HG03469 (cell line): ENCODE measurements around the gene VPREB1.
"Not testable (repeated sequence)": the region's sequence is repeated elsewhere in the genome, so short reads cannot be mapped to it uniquely, and the experiment has no call there.

Experiments
- ATAC-seq: cut with Tn5 transposase; IDR thresholded peaks from one replicate; pipeline ENCODE4 v1.9.1; 2021; ENCODE audit warnings: mild to moderate bottlenecking, moderate library complexity, moderate number of reproducible peaks; ENCODE audit not compliant: unreplicated experiment

Gene VPREB1, protein sequence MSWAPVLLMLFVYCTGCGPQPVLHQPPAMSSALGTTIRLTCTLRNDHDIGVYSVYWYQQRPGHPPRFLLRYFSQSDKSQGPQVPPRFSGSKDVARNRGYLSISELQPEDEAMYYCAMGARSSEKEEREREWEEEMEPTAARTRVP

DNA sequence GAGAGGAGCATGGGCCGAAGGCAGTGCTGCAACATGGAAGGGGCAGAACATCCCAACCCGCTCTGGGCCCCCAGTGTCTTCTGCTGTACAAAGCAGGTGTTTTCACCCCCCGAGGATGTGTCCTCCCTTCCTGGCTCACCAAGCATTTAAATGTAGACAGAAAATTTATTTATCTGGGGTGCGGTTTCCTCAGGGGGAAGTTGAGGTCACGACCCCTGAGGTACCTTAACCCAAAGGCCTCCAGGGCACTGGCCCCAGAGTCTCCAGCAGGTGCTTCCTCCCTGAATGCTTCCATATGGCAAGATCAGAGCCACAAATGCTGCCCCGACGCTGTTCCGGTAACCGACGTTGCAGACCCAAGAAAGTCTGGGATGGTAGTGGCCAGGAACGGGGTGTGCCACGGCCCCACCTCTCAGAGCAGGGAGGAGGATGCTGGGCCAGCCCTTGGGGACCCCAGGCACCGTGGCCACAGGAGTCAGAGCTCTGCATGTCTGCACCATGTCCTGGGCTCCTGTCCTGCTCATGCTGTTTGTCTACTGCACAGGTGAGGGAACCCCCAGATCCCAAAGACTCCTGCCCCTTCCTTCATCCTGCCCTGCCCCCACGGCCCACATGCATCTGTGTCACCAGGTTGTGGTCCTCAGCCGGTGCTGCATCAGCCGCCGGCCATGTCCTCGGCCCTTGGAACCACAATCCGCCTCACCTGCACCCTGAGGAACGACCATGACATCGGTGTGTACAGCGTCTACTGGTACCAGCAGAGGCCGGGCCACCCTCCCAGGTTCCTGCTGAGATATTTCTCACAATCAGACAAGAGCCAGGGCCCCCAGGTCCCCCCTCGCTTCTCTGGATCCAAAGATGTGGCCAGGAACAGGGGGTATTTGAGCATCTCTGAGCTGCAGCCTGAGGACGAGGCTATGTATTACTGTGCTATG is at the start of gene VPREB1:
VPREB1 (plus strand) TSS at position 471 of the 935 bp plus-strand sequence; CDS start at position 499, 28 bp downstream.
- no peak for ATAC-seq

DNA sequence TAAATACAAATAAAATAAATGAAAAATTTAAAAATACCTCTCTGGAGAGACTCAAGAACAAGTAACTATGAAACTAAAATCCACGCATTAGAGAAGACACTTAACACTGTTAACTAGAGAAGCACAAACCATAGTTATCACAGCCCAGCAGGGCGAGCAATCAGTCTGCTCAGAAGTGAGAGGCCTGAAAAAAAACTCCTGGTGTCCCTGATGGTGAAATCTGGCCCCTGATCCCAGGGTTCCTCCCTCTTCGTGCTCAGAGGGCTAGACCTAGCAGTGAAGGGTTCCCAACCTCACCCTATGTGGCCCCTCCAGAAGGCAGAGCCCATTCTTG is 49.7 kb upstream of the VPREB1 start:
- no peak for ATAC-seq

DNA sequence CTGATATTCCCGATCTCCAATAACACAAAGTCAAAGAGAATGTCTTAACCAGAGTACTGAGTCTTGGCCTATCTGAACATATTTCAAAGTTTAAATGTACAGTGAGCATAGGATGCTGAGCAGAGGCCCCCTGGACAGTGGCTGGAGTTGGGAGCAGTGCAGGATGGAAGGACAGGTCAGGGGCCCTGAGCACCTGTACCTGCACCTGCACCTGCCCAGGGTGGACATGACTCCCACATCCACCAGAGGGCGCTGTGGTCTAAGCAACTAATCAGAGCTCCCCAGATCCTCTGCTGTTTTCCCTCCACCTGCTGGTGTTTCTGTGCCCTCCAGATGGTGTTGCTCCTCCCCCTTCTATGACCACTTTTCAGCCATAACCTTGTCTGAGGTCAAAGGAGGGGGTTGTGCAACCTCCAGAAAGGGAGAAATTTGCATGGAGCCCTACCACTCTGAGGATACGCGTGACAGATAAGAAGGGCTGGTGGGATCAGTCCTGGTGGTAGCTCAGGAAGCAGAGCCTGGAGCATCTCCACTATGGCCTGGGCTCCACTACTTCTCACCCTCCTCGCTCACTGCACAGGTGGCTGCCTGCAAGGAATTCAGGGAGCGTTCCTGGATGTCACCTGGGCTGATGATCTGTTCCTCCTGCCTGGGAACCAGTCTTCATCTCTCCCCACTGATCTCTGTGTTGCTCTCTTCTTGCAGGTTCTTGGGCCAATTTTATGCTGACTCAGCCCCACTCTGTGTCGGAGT is 49.1 kb upstream of the VPREB1 start:
- ATAC-seq, result no peak

DNA sequence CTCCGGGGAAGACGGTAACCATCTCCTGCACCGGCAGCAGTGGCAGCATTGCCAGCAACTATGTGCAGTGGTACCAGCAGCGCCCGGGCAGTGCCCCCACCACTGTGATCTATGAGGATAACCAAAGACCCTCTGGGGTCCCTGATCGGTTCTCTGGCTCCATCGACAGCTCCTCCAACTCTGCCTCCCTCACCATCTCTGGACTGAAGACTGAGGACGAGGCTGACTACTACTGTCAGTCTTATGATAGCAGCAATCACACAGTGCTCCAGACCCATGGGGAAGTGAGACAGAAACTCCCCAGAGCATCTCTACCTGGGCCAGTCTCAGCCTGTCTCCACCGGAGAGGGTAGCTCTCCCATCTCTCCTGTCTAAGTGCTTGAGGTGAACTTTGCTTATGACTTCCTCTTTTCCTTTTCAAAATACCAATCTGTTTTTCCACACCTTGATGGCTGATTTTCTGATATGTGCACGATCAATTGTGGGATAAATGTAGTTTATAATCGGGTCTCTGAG is 48.5 kb upstream of the VPREB1 start:
- ATAC-seq, result no peak

DNA sequence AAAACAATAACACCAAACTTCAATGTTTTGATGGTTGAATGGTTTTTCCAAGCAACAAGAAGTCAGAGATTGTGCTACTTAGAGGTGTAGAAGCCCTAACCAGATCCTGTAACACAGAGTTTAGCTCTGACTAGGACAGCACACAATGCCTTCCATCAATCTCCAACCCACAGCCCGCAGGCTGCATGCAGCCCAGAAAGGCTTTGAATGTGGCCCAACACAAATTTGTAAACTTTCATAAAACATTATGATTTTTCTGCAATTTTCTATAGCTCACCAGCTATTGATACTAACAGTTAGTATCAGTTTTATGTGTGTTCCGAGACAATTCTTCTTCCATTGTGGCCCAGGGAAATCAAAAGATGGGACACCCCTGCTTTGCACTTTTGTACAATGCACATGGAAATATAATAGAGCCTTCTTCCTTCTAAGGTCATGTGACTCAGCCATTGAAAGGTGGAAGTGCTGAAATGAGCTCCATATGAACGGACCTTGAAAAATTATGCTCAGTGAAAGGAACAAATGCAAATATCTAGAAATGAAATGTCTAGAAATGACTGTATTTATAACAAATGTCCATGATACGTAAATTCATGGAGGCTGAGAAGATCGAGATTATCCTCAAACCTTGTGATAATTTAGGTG is 47.6 kb upstream of the VPREB1 start:
- ATAC-seq, result no peak

DNA sequence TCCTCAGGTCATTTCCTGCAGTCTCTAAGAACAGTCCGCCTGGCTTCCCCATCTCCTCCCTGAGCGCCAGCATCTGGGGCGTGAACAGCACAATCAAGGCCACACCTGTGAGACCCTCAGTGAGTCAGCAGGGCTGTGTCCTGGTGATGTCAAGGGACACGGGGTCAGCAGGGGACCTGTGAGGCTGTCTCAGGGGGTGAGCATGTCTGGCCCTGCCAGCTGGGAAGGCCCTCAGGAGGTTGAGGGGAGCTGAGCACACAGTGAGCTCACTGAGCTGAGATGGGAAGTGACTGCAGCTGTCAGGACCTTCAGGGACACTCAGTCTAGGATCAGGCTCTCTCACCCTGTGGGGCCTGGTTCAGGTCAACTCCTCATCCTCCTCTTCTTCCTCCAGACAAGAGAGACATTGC is 46.6 kb upstream of the VPREB1 start:
- ATAC-seq, result no peak

DNA sequence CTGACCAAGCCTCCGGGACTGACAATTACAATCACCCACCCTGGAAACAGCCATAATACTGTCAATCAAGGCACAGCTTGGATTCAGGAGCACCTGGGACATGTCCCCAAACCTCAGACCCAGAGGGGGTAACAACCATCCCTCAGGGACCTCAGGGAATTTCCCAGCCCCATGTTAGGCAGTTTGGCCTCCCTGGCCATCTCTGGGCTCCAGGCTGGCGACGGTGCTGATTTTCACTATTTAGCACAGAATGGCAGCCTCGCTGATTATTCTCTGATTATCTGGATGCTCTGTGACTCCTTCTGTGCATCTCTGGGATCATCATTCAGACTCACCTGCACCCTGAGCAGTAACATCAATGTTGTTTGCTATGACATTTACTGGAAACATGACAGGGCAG is 45.8 kb upstream of the VPREB1 start:
- ATAC-seq, result no peak

DNA sequence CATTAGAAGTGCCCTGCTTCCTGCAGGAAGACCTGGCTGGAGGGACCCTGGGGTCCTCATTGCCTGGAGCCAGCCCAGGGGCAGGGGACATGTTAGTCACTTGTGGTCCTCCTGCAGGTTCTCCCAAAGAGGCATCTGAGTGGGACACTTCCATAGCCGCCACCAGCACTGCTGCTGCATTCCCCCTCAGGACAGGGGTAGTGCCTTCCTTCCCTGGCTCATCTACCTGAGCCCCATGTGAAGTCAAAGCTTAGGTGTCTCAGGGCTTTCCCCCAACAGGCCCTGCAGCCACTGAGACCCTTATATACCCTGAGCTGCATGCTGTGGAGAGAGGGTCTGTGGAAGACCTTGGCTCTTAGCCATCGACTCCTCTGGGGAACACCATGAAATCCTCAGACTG is 45.0 kb upstream of the VPREB1 start:
- ATAC-seq, result no peak

DNA sequence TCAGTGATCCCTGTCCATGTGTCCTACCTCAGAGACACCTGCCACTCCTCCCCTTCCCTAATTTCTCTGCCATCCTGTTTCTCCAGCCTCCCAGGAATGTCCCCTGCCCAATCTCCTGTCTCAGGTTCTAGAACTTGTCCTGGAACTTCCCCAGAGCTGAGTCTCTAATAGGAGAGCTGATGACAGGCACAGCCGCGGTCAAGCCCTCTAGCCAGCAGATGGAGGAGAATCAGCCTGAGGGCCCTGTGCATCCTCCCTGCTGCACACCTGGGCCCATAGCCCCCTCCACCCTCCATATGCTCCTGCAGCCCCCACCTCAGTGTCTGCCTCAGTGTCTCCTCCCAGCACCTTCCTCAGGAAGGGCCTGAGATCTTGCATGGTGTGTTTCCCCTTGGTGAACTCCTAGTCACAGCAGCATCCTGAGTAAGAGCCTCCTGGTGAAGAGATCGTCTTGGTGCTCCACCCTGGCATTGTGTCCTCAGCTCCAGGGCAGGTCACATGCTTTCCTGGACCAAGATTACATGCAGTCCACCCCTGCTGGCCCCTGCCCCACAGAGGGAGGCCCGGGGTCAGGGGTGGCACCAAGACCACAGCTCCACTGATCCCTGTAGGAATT is 43.9 kb upstream of the VPREB1 start:
- no peak for ATAC-seq

DNA sequence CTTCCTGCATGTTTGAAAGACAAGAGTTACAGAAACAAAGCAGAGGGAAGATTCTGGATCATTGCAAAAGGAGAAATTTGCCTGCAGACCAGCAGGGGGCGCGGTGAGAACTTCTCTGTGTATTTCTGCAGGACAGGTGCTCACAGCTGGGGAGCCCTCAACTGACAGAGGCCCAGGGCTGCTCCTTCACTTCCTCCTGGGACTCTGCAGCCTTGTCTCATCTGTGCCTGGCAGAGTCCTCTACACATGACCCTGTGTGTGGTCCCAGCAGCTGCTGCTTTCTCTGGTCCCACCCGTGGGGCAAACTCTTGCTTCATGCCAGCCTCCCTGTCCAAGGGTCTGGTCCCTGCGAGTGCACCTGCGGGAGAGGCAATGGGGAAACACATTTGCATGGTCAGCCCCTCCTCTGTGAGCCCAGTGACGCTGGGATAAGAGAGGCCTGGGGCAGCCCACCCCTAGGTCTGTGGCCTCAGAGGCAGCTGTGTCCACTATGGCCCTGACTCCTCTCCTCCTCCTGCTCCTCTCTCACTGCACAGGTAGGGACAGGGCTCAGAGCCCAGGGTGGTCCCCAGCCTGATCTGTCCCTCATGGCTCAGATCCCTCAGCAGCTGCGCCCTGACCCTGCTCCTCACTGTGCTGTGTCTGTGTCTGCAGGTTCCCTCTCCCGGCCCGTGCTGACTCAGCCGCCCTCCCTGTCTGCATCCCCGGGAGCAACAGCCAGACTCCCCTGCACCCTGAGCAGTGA is 43.2 kb upstream of the VPREB1 start:
- no peak for ATAC-seq

DNA sequence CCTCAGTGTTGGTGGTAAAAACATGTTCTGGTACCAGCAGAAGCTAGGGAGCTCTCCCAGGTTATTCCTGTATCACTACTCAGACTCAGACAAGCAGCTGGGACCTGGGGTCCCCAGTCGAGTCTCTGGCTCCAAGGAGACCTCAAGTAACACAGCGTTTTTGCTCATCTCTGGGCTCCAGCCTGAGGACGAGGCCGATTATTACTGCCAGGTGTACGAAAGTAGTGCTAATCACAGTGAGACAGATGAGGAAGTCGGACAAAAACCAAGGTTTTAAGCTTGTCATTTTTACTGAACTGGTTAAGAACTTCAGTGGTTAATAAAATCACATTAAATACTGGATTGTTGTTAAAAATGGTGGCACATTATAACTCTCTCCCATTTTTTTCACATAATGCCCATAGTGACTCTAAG is 42.6 kb upstream of the VPREB1 start:
- no peak for ATAC-seq

DNA sequence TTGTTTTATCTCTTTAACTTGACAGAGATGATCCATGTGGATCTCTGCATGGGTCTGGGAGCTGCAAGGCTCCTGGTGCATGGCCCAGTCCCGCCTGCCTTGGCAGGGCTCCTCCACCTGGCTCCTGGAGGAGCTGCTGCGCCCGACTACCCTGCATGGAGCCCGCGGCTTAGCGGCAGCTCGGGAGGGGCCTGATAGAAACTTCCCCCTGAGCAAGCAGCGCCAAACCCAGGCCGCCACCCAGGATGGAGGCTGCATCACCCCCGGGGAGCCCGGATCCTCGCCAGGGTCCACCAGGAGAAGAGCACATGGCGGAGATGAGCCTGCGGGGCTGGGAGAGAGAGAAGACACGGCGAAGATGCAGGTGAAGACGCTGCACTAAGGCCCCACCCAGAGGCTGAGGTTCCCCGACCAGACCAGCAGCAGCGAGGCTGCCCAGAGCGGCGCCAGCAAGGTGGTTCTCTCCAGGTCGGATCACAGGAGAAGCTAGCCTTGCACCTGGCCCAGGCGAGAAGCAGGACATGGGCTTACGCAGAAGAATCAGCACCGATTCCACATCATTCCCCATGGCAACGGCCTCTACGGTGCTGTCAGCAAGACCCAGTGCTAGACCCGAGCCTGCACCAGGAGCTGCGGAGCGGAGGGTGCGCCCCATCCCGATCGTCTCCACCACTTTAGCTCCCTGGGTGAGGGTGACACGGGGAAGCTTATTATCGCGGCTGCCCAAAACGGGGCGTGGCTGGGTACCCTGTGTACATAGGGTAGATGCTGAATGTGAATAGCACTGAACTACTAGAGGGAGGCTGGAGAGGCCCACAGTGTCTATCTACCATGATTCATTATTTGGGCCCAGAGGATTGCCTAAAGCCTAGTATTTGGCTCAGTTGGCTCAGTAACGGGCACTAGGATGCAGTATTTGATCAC is 41.3 kb upstream of the VPREB1 start:
- ATAC-seq, result no peak

DNA sequence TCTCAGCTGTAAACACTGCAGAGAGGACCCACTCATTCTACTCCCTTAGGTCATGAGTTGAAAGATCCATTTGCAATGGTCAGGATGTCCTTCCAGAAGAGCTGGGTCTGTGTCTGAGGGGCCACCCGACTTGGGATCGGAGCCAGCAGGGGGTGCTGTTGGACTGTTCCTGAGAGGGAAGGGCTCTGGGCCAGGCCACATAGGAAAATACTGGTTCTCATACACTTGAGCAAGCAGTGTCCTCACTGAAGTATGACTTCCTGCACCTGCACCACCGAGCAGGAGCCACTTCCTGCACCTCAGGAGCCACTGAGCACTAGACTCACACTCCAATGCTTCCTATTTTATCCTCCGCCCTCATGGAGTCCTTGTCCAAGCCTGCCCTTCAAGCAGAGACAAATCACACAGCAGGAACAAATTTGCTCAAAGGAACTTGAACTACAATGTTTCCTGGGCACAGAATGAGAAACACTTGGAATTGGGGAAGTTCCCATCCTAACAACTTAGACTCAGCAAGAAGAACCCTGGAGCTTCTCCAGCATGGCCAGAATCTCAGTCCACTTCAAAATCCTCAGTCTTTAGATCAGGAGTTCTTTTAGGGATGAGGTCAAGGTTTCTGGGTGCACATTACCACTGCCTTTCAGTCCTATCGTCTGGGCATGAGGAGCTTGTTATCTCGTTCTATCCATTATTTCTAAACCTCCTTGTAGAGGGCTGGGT is 36.6 kb upstream of the VPREB1 start:
- no peak for ATAC-seq

DNA sequence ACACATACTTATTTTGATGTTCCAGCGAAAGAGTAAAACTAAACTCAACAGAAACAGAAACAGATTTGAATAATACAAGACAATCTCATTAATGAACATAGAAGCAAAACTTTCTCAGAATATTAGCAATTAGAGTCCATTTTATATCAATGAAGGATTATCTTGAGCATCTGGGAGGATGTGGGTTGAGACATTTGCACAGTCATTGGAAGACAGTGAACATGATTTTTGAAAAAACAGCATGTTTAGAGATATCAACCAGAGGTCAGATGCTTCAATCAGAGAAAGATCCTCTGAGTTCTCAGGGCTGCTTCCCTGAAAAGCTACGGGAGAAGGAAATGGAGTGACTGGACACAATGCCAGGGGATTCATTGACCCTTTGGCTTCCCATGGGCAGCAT is 35.9 kb upstream of the VPREB1 start:
- no peak for ATAC-seq

DNA sequence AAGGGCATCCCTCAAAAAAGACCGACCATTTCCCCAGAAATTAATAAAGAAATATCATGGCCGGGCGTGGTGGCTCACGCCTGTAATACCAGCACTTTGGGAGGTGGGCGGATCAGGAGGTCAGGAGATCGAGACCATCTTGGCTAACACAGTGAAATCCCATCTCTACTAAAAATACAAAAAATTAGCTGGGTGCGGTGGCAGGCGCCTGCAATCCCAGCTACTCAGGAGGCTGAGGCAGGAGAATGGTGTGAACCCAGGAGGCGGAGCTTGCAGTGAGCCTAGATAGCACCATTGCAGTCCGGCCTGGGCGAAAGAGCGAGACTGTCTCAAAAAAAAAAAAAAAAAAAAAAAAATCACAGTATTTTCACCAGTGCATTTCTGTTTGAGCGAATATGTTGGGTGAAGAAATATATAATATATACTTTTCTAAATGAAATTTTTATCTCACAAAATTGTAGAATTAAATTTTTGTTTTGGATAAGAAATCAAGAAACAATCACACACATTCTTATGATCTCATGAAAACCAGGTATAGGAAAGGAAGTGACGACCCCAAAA is 35.4 kb upstream of the VPREB1 start:
- ATAC-seq, result not testable (repeated sequence)

DNA sequence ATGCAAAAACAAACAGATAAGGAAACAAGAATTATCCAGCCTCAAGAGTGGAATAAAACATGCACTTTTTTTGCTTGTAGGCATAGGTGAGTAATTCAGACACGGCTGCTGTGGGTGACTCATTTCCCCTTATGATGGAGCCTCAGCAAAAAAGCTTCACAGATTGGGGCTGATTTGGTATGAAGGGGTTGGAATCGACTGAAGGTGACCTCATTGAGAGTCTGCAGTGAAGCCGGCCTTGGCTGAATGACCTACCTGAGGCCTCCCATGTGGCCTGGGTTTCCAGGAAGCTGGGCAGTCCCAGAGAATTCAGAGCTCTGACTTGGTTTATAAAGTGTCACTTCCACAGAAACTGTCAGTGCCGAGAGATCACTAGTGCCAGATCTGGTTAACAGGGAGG is 34.2 kb upstream of the VPREB1 start:
- ATAC-seq, result no peak

DNA sequence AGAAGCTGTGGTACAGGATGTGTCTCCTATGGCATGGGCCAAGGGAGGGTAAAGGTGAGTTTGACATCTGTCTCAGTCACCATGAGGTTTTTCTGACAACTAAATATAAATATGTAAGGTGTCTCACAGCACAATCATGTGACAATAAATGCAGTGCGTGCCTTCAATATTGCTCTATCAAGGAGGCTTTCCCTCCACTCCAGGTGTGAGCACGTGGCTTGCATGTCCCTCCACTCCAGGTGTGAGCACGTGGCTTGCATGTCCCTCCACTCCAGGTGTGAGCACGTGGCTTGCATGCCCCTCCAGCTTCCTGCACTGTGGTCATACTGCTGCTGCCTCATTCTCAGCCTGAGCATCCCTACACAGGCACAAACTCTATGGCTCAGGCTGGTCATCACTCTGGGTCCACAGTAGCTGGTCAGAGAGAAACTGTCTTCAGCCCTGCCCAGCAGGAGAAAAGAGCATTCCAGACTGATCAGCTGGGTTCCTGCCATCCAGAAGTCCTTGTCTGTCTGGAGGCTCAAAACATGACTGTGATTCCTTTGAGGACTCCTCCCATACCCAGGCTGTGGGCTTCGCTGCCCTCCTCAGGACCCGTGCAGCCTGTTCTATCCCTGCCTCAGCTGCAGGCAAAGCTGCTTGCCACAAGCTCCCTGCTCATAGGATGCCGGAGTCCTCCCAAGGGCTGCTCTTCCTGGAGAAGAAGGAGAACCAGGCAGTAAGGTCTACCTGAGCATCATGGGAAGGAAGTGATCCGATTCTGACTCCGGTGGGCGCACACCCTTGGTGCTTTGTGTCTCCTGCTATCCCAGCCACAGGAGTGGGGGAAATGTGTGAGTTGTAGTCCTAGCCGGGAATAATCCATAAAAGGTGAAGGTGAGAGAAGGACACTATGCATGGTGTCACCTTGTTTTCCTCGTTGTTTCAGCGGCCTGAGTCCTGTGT is 33.4 kb upstream of the VPREB1 start:
- no peak for ATAC-seq
